Measurements from ENCODE around the gene NUDT13.

The NUDT13 gene

GRCh38 chr10:73167783-73168464, 57.7 kb downstream of the NUDT13 start, which contains the start of the genes ECD and FAM149B1:
ECD (minus strand) TSS chr10:73168008; CDS start chr10:73163937, 4,071 bp downstream.
FAM149B1 (plus strand) TSS chr10:73168119; CDS start chr10:73168340, 221 bp downstream.
- peak; percentile 3 for DNase-seq

- no peak for DNase-seq
Measured at GRCh38 chr10:73168465-73168803, 58.2 kb downstream of the NUDT13 start.

GRCh38 chr10:73169320-73169719, 59.1 kb downstream of the NUDT13 start:
- DNase-seq: no peak

GRCh38 chr10:73172867-73173266, 62.6 kb downstream of the NUDT13 start:
- DNase-seq: no peak

GRCh38 chr10:73174148-73174925, 64.1 kb downstream of the NUDT13 start:
- no peak for DNase-seq

All from NCI-H2081 treated with DMSO at 0.1 percent for 48 hours (cell line).